HL-60 (cell line): Measurements from ENCODE around the gene ARX.
A peak's percentile ranks its signal among the peaks of the same experiment; 100 is the strongest.

Experiments used
- DNase-seq, 2 experiments: peaks; one replicate each; pipeline ENCODE4 v3.0.0-alpha.2; 2010 to 2020; ENCODE audit warnings: low read depth in 1 of 2, low spot score in 1 of 2
- H3K27ac ChIP-seq: fragments of 250-450 bp; sonication (Bioruptor Pico); replicated peaks from 2 replicates; pipeline ENCODE4 v1.5.1; 2020; ENCODE audit warnings: mild to moderate bottlenecking, moderate library complexity
- H3K27me3 ChIP-seq: fragments of 250-450 bp; sonication (Bioruptor Pico); 2 replicates; pipeline ENCODE4 v1.5.1; 2021; ENCODE audit warnings: mild to moderate bottlenecking, moderate library complexity; ENCODE audit not compliant: insufficient read depth, poor library complexity, severe bottlenecking
- H3K4me3 ChIP-seq: replicated peaks from 2 replicates; pipeline ENCODE4 v1.5.1; 2011; ENCODE audit warnings: mild to moderate bottlenecking, control low read depth, low read length; ENCODE audit not compliant: insufficient read depth
- CTCF ChIP-seq: IDR thresholded peaks from one replicate; pipeline ENCODE4 v1.5.1; 2011; ENCODE audit warnings: low read length, control low read depth, inconsistent platforms; ENCODE audit not compliant: insufficient read depth
- GABPA ChIP-seq: IDR thresholded peaks from 2 replicates; pipeline ENCODE4 v1.6.1; 2012; ENCODE audit warnings: low read depth
- POLR2AphosphoS5 ChIP-seq: IDR thresholded peaks from 2 replicates; pipeline ENCODE4 v1.6.1; 2012; ENCODE audit warnings: low read depth
- REST ChIP-seq: IDR thresholded peaks from 2 replicates; pipeline ENCODE4 v1.6.1; 2012; ENCODE audit warnings: low read depth; ENCODE audit not compliant: insufficient replicate concordance
- SPI1 ChIP-seq: IDR thresholded peaks from 2 replicates; pipeline ENCODE4 v1.6.1; 2012; ENCODE audit warnings: low read depth, mild to moderate bottlenecking, borderline replicate concordance

The ARX gene

GRCh38 chrX:25049971-25050370, 34.2 kb upstream of the ARX start:
- no peak for DNase-seq
- Histone ChIP-seq H3K27me3 (peaks cover 2% of the 10 kb centered on the region), H3K4me3 (no peak overlapping the region), H3K27ac (no peak overlapping the region)
- no peak for TF ChIP-seq POLR2AphosphoS5
- no peak for TF ChIP-seq REST
- TF ChIP-seq SPI1: no peak
- no peak for TF ChIP-seq CTCF
- TF ChIP-seq GABPA: no peak

GRCh38 chrX:25049357-25049756, 33.6 kb upstream of the ARX start:
- Histone ChIP-seq H3K27ac (no peak overlapping the region), H3K4me3 (no peak overlapping the region), H3K27me3 (peaks cover 2% of the 10 kb centered on the region)
- peak in 1 of 2 experiments; percentile 7 for DNase-seq
- TF ChIP-seq REST: no peak
- TF ChIP-seq CTCF: no peak
- no peak for TF ChIP-seq GABPA
- no peak for TF ChIP-seq SPI1

GRCh38 chrX:25048178-25048577, 32.4 kb upstream of the ARX start:
- TF ChIP-seq POLR2AphosphoS5 (no peak), SPI1 (no peak), GABPA (no peak), REST (no peak), CTCF (no peak)
- H3K4me3 ChIP-seq: no peak overlapping the region
- H3K27me3 ChIP-seq: no peaks in the 10 kb centered on the region
- no peak for DNase-seq
- no peak overlapping the region for H3K27ac ChIP-seq
